GM18511 (cell line): Measurements from ENCODE around the gene ENTPD3.

Source experiments
- ATAC-seq: cut with Tn5 transposase; IDR thresholded peaks from one replicate; pipeline ENCODE4 v1.9.1; 2021; ENCODE audit warnings: mild to moderate bottlenecking, moderate library complexity; ENCODE audit not compliant: unreplicated experiment

The ENTPD3 gene

GRCh38 chr3:40404591-40405198 lies 17.7 kb downstream of the ENTPD3 start:
- ATAC-seq: no peak

- no peak for ATAC-seq
Measured at GRCh38 chr3:40407007-40407406, 20.0 kb downstream of the ENTPD3 start.

- ATAC-seq: no peak
Measured at GRCh38 chr3:40407611-40408010, 20.6 kb downstream of the ENTPD3 start.

- no peak for ATAC-seq
Measured at GRCh38 chr3:40414270-40414669, 27.3 kb downstream of the ENTPD3 start.

- ATAC-seq: no peak
Measured at GRCh38 chr3:40417845-40418543, 31.0 kb downstream of the ENTPD3 start.

- ATAC-seq: no peak
Measured at GRCh38 chr3:40422861-40423260, 35.9 kb downstream of the ENTPD3 start.

GRCh38 chr3:40427045-40427669 lies 40.2 kb downstream of the ENTPD3 start:
- no peak for ATAC-seq

GRCh38 chr3:40432793-40433192 lies 45.8 kb downstream of the ENTPD3 start:
- ATAC-seq: no peak

GRCh38 chr3:40437889-40438288 lies 50.9 kb downstream of the ENTPD3 start:
- ATAC-seq: no peak

GRCh38 chr3:40445062-40445461 lies 58.1 kb downstream of the ENTPD3 start:
- ATAC-seq: no peak

- no peak for ATAC-seq
Measured at GRCh38 chr3:40445880-40446279, 58.9 kb downstream of the ENTPD3 start.

GRCh38 chr3:40450438-40450837 lies 63.5 kb downstream of the ENTPD3 start:
- ATAC-seq: no peak

GRCh38 chr3:40451551-40451950 lies 64.6 kb downstream of the ENTPD3 start:
- ATAC-seq: no peak

- ATAC-seq: no peak
Measured at GRCh38 chr3:40452057-40452456, 65.1 kb downstream of the ENTPD3 start.

GRCh38 chr3:40452562-40452875 lies 65.5 kb downstream of the ENTPD3 start:
- ATAC-seq: no peak

- peak; percentile 95 for ATAC-seq
Measured at GRCh38 chr3:40452876-40453730, 66.1 kb downstream of the ENTPD3 start.

GRCh38 chr3:40453933-40454332 lies 66.9 kb downstream of the ENTPD3 start:
- ATAC-seq: no peak

GRCh38 chr3:40455328-40455727 lies 68.3 kb downstream of the ENTPD3 start:
- no peak for ATAC-seq

GRCh38 chr3:40456279-40456939 lies 69.4 kb downstream of the ENTPD3 start:
- no peak for ATAC-seq

GRCh38 chr3:40456940-40457823 lies 70.2 kb downstream of the ENTPD3 start, which contains the start of gene RPL14:
TSS of gene RPL14 (plus strand) at chr3:40457339. CDS start at chr3:40457472, 133 bp downstream.
- ATAC-seq: peak; percentile 65
